SHP77 treated with DMSO at 0.1 percent for 48 hours (cell line): ENCODE data around the gene GLYATL1.

Experiments
- DNase-seq: peaks from one replicate; lab custom pipeline; 2025; lab: John Stamatoyannopoulos, UW

GLYATL1 gene

GRCh38 chr11:58939277-58939676, at the start of gene GLYATL1:
Gene GLYATL1 (plus strand): TSS chr11:58939488. CDS start chr11:58947088, 7,600 bp downstream.
- DNase-seq: no peak

- no peak for DNase-seq
Observed at GRCh38 chr11:58893899-58894298, 45.4 kb upstream of the GLYATL1 start.

- no peak for DNase-seq
Observed at GRCh38 chr11:58898106-58898505, 41.2 kb upstream of the GLYATL1 start.

- DNase-seq: peak; percentile 40
Observed at GRCh38 chr11:58900479-58901420, 38.5 kb upstream of the GLYATL1 start.

- DNase-seq: no peak
Observed at GRCh38 chr11:58902881-58903280, 36.4 kb upstream of the GLYATL1 start.

- no peak for DNase-seq
Observed at GRCh38 chr11:58905011-58905720, 34.1 kb upstream of the GLYATL1 start.

- DNase-seq: no peak
Observed at GRCh38 chr11:58905721-58906547, 33.4 kb upstream of the GLYATL1 start.

- no peak for DNase-seq
Observed at GRCh38 chr11:58907780-58908179, 31.5 kb upstream of the GLYATL1 start.

GRCh38 chr11:58912124-58912523, 27.2 kb upstream of the GLYATL1 start:
- no peak for DNase-seq

GRCh38 chr11:58913685-58914084, 25.6 kb upstream of the GLYATL1 start:
- DNase-seq: no peak

- DNase-seq: no peak
Observed at GRCh38 chr11:58914821-58915543, 24.3 kb upstream of the GLYATL1 start.

- no peak for DNase-seq
Observed at GRCh38 chr11:58916637-58917036, 22.7 kb upstream of the GLYATL1 start.

GRCh38 chr11:58917159-58917783, 22.0 kb upstream of the GLYATL1 start:
- no peak for DNase-seq

GRCh38 chr11:58919561-58919960, 19.7 kb upstream of the GLYATL1 start:
- DNase-seq: no peak

- no peak for DNase-seq
Observed at GRCh38 chr11:58919980-58920379, 19.3 kb upstream of the GLYATL1 start.

GRCh38 chr11:58921778-58922390, 17.4 kb upstream of the GLYATL1 start:
- no peak for DNase-seq

- DNase-seq: no peak
Observed at GRCh38 chr11:58922479-58922878, 16.8 kb upstream of the GLYATL1 start.

GRCh38 chr11:58923300-58923788, 15.9 kb upstream of the GLYATL1 start:
- no peak for DNase-seq

GRCh38 chr11:58924230-58924629, 15.1 kb upstream of the GLYATL1 start:
- peak; percentile 19 for DNase-seq

GRCh38 chr11:58926251-58926650, 13.0 kb upstream of the GLYATL1 start:
- peak; percentile 18 for DNase-seq
